ENCODE measurements around the gene SKAP2.

GRCh38 chr7:26670841-26671240 is 193.5 kb downstream of the SKAP2 start:
- TF ChIP-seq, protein P1, sequence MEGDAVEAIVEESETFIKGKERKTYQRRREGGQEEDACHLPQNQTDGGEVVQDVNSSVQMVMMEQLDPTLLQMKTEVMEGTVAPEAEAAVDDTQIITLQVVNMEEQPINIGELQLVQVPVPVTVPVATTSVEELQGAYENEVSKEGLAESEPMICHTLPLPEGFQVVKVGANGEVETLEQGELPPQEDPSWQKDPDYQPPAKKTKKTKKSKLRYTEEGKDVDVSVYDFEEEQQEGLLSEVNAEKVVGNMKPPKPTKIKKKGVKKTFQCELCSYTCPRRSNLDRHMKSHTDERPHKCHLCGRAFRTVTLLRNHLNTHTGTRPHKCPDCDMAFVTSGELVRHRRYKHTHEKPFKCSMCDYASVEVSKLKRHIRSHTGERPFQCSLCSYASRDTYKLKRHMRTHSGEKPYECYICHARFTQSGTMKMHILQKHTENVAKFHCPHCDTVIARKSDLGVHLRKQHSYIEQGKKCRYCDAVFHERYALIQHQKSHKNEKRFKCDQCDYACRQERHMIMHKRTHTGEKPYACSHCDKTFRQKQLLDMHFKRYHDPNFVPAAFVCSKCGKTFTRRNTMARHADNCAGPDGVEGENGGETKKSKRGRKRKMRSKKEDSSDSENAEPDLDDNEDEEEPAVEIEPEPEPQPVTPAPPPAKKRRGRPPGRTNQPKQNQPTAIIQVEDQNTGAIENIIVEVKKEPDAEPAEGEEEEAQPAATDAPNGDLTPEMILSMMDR (IDR thresholded peaks at IDR 0.05 in 2 of 3, conservative IDR thresholded peaks at IDR 0.05 in 1 of 3; ENCODE audit: control insufficient read depth in 2 of 3, extremely low read depth in 1 of 3, insufficient read depth in 1 of 3, low read depth in 3 of 3, low read length in 3 of 3) = no peak
- TF ChIP-seq HDAC2 (IDR thresholded peaks at IDR 0.05) (no peak), YY1 (IDR thresholded peaks at IDR 0.05; ENCODE audit: low read depth, low read length) (no peak), MTA2 (IDR thresholded peaks at IDR 0.05; ENCODE audit: low read depth) (no peak), EP300 (IDR thresholded peaks at IDR 0.05; ENCODE audit: borderline replicate concordance in 1 of 2, control insufficient read depth in 1 of 2, low read depth in 2 of 2, low read length in 2 of 2) (no peak)

Measured in GM12878 (cell line).